ENCODE data around the gene ARMC7. TPM values are rescaled to one million over a fixed set of nuclear protein-coding genes. Genes with fewer than 3 reads are reported as not detected.

ARMC7 gene
- total and polyA plus RNA-seq, 2 of the 13 experiments (the other 11 are each of a cell fraction or from before 2014, with no cell fraction given), result 3.9 to 4.2 TPM

DNA sequence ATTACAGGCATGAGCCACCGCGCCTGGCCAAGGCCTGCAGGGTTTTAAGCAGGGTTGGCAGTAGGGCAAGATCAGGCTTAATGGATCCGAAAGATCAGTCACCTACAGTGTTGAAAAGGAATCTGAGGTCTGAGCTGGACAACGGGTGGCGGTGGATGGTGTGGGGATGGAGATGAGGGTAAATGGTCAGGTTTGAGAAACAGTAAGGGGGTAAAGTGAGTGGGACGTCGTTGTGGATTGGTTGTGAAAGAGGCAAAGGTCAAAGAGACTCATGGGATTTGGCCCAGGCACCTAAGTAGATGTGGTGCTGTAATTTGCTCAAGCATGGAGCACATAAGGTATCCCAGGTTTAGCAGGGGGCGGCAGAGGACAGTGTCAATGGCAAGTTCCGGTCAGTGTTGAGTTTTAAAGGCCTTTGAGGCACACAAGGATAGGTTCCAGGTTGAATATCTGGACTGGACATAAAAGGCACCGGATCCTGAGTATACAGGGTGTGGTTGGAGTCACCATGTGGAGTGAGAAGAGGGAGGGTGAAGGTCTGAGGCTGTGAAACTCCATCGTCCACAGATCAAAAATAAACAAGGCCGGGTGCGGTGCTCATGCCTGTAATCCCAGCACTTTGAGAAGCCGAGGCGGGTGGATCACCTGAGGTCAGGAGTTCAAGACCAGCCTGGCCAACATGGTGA lies 23.1 kb upstream of the ARMC7 start (continued):
- TF ChIP-seq, protein P1, sequence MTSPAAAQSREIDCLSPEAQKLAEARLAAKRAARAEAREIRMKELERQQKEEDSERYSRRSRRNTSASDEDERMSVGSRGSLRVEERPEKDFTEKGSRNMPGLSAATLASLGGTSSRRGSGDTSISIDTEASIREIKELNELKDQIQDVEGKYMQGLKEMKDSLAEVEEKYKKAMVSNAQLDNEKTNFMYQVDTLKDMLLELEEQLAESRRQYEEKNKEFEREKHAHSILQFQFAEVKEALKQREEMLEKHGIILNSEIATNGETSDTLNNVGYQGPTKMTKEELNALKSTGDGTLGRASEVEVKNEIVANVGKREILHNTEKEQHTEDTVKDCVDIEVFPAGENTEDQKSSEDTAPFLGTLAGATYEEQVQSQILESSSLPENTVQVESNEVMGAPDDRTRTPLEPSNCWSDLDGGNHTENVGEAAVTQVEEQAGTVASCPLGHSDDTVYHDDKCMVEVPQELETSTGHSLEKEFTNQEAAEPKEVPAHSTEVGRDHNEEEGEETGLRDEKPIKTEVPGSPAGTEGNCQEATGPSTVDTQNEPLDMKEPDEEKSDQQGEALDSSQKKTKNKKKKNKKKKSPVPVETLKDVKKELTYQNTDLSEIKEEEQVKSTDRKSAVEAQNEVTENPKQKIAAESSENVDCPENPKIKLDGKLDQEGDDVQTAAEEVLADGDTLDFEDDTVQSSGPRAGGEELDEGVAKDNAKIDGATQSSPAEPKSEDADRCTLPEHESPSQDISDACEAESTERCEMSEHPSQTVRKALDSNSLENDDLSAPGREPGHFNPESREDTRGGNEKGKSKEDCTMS (CRISPR knock-in tag; conservative IDR thresholded peaks at IDR 0.05), result no peak
- TF ChIP-seq KLF13 (CRISPR knock-in tag; IDR thresholded peaks at IDR 0.05) (no peak), ZNF7 (CRISPR knock-in tag; IDR thresholded peaks at IDR 0.05) (no peak), KDM2A (CRISPR knock-in tag; IDR thresholded peaks at IDR 0.05; ENCODE audit: borderline replicate concordance, low read depth) (peak; percentile 41; the same call in 1 of the 2 replicates), ZNF207 (IDR thresholded peaks at IDR 0.05; ENCODE audit: borderline replicate concordance) (no peak), KAT2B (IDR thresholded peaks at IDR 0.05; ENCODE audit: borderline replicate concordance, low read depth, low read length) (no peak), ZNF598 (CRISPR knock-in tag; IDR thresholded peaks at IDR 0.05; ENCODE audit: borderline replicate concordance) (no peak; the same call in 1 of the 2 replicates), POLR2A (IDR thresholded peaks at IDR 0.05; ENCODE audit: insufficient read depth in 1 of 2, low read depth in 2 of 2, low read length in 2 of 2) (no peak), PRPF4 (IDR thresholded peaks at IDR 0.05; ENCODE audit: low read depth, low read length, poor library complexity, severe bottlenecking) (no peak), ZNF569 (CRISPR knock-in tag; IDR thresholded peaks at IDR 0.05; ENCODE audit: borderline replicate concordance) (no peak), HOXA3 (CRISPR knock-in tag; IDR thresholded peaks at IDR 0.05) (peak; percentile 57)
- TF ChIP-seq, protein P2, sequence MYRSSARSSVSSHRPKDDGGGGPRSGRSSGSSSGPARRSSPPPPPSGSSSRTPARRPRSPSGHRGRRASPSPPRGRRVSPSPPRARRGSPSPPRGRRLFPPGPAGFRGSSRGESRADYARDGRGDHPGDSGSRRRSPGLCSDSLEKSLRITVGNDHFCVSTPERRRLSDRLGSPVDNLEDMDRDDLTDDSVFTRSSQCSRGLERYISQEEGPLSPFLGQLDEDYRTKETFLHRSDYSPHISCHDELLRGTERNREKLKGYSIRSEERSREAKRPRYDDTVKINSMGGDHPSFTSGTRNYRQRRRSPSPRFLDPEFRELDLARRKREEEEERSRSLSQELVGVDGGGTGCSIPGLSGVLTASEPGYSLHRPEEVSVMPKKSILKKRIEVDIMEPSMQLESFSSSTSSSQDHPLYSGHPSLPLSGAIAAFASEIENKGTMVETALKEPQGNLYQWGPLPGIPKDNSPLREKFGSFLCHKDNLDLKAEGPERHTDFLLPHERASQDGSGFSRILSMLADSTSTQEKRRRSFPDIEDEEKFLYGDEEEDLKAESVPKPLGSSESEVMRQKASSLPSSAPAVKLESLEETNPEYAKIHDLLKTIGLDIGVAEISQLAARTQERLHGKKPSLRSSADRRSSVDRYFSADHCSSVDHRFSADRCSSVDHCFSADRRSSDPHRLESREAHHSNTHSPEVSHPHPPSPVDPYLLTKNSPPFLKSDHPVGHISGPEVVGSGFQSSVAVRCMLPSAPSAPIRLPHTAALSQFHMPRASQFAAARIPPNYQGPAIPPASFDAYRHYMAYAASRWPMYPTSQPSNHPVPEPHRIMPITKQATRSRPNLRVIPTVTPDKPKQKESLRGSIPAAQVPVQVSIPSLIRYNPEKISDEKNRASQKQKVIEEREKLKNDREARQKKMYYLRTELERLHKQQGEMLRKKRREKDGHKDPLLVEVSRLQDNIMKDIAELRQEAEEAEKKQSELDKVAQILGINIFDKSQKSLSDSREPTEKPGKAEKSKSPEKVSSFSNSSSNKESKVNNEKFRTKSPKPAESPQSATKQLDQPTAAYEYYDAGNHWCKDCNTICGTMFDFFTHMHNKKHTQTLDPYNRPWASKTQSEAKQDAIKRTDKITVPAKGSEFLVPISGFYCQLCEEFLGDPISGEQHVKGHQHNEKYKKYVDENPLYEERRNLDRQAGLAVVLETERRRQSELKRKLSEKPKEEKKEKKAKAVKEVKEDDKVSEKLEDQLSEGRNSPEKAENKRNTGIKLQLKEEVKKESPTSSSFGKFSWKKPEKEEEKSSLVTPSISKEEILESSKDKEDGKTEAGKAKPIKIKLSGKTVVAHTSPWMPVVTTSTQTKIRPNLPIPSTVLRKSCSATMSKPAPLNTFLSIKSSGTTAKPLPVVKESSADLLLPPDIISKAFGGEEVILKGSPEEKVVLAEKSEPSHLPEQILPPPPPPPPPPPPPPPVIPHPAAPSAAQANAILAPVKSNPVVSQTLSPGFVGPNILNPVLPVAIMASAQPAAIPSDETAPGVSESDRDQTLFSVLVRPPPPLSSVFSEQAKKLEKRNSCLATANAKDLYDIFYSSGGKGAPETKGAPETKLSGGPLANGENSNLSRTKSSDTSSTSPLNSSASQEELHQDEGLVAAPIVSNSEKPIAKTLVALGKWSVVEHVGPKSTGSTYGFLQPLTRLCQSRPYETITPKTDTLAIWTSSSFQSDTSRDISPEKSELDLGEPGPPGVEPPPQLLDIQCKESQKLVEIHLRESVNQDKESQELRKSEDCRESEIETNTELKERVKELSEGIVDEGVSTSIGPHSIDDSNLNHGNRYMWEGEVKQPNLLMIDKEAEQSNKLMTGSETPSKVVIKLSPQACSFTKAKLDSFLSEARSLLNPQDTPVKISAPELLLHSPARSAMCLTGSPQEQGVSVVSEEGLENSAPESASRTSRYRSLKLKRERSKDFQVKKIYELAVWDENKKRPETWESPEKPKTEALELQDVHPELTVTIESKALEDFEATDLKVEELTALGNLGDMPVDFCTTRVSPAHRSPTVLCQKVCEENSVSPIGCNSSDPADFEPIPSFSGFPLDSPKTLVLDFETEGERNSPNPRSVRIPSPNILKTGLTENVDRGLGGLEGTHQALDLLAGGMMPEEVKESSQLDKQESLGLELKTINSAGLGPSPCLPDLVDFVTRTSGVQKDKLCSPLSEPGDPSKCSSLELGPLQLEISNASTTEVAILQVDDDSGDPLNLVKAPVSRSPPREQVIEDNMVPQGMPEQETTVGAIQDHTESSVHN (CRISPR knock-in tag; IDR thresholded peaks at IDR 0.05), result no peak
- TF ChIP-seq, protein P3, sequence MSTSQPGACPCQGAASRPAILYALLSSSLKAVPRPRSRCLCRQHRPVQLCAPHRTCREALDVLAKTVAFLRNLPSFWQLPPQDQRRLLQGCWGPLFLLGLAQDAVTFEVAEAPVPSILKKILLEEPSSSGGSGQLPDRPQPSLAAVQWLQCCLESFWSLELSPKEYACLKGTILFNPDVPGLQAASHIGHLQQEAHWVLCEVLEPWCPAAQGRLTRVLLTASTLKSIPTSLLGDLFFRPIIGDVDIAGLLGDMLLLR (CRISPR knock-in tag; IDR thresholded peaks at IDR 0.05), result 0 out of 2 replicates have a peak, but pooled peaks have one; percentile 52
- TF ChIP-seq, protein P4, sequence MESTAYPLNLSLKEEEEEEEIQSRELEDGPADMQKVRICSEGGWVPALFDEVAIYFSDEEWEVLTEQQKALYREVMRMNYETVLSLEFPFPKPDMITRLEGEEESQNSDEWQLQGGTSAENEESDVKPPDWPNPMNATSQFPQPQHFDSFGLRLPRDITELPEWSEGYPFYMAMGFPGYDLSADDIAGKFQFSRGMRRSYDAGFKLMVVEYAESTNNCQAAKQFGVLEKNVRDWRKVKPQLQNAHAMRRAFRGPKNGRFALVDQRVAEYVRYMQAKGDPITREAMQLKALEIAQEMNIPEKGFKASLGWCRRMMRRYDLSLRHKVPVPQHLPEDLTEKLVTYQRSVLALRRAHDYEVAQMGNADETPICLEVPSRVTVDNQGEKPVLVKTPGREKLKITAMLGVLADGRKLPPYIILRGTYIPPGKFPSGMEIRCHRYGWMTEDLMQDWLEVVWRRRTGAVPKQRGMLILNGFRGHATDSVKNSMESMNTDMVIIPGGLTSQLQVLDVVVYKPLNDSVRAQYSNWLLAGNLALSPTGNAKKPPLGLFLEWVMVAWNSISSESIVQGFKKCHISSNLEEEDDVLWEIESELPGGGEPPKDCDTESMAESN (CRISPR knock-in tag; conservative IDR thresholded peaks at IDR 0.05), result 0 out of 2 replicates have a peak, but pooled peaks have one; percentile 56
